GM18909 (cell line): ENCODE measurements around the gene SPRR2B.
"Not testable (repeated sequence)": the region's sequence is repeated elsewhere in the genome, so short reads cannot be mapped to it uniquely, and the experiment has no call there.

Experiments
- ATAC-seq: cut with Tn5 transposase; IDR thresholded peaks from one replicate; pipeline ENCODE4 v1.9.1; 2021; ENCODE audit warnings: mild to moderate bottlenecking; ENCODE audit not compliant: unreplicated experiment, poor library complexity

Gene SPRR2B

DNA sequence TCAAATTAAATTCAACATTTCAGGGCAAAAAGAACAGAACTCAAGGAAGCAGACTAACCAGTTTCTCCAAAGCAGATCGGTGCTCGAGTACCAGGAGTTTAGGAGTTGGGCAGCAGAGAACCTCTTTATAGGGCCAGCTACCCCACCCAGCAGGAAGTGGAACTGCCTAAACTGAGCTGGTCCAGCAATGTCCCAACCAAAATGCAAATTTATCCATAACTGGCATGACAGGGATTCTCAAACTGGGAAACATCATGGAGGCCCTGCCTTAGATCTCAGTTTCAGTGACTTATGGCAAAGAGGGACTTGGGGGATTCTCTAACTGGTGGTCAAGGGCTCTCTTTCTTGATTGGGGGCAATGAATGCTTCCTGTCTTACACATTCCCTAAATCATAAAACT is at the start of gene SPRR2B:
SPRR2B (minus strand) TSS at position 101 of the 400 bp plus-strand sequence. CDS start 772 bp downstream, outside the sequence.
- no peak for ATAC-seq

DNA sequence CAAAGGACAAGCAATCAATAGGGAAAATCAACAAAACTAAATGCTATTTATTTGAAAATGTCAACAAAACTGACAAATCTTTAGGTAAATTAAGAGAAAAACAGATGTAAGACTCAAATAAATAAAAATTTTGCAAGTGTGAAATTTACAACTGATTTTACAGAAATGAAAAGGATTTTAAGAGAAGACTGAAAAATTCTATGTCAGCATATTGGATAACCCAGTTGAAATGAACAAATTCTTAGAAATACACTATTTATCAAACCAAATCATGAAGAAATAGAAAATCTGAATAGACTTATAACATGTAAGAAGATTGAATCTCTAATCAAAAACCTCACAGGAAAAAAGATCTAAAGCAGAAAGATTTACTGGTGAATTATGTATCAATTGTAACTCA is 49.5 kb upstream of the SPRR2B start:
- no peak for ATAC-seq

DNA sequence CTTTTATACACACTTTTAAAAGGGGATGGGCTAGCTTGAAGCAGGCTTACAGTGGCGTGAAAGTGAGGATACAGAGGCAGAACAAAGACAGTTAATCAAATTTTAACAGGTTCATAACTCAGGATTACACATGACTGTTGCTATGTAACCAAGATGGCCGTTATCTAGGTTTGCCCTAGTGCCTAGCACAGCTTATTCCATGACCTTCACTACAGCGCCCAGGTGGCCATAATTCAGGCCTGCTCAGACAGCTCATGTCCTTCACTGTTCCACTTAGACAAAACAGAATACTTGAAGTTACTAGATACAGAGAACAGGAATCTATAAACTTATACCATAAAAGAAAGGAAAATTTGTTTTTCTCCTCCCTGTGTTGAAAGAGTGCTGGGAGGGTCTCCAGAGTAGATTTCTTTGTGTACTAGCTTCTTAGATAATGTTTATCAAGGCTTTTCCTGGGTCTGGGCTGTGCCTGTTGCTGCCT is 48.1 kb upstream of the SPRR2B start:
- no peak for ATAC-seq

DNA sequence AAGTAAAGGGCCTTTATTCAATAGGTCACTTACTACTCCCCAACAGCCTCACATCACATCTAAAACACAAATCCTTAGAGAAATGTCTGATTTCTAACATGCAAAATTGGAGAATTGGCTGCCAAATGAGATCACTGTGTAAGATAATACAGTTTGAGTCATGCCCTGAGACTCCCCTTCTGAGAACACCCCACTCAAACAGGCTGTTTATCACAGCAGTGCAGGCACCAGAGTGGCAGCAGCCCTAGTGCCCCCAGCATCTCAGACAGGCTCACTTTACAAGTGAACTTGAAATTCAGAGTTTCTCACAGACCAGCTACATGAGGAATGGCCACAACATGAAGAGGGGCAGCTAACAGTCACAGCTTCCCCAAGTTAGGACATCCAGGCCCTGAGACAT is 43.9 kb upstream of the SPRR2B start:
- ATAC-seq: not testable (repeated sequence)

DNA sequence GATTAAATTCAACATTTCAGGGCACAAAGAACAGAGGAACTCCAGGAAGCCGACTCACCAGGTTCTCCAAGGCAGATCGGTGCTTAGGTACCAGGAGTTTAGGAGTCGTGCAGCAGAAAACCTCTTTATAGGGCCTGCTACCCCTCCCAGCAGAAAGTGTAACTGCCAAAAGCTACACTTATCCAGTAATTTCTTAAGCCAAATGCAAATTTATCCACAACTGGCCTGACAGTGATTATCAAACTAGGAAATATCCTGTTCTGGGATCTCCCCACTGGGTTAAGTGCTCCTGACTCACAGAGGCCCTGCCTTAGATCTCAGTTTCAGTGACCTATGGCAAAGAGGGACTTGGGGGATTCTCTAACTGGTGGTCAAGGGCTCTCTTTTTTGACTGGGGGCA is 42.0 kb upstream of the SPRR2B start, which contains the start of gene SPRR2F:
SPRR2F (minus strand) TSS at position 101 of the 400 bp plus-strand sequence. CDS start 783 bp downstream, outside the sequence.
- no peak for ATAC-seq

DNA sequence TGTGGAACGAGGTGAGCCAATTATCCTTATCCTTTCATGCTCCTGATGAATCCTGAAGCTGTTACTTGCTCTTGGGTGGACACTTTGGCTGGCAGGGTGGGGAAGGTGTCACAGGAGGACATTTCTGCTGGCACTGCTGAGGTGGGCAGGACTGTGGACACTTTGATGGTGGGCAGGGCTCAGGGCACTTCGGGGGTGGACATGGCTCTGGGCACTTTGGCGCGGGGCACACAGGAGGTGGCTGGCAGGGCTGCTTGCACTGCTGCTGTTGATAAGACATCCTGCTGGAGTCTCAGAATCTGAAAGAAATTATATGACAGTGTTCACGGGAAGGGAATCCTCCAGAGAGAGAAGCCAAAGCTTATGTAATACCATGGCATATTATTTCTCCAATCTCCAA is 41.0 kb upstream of the SPRR2B start:
- not testable (repeated sequence) for ATAC-seq

DNA sequence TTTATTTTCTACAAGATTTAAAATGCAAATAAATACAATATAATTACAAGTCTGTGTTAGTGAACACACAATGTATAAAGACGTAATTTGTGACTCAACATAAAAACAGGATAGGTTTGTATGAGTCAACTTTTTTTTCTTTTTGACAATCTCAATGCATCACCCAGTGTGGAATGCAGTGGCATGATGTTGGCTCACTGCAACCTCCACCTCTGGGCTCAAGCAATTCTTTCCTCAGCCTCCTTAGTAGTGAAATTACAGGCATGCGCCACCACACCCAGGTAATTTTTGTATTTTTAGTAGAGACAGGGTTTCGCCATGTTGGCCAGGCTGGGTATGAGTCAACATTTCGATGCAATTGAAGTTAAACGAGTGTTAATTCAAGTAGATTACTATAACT is 28.8 kb upstream of the SPRR2B start:
- ATAC-seq: no peak

DNA sequence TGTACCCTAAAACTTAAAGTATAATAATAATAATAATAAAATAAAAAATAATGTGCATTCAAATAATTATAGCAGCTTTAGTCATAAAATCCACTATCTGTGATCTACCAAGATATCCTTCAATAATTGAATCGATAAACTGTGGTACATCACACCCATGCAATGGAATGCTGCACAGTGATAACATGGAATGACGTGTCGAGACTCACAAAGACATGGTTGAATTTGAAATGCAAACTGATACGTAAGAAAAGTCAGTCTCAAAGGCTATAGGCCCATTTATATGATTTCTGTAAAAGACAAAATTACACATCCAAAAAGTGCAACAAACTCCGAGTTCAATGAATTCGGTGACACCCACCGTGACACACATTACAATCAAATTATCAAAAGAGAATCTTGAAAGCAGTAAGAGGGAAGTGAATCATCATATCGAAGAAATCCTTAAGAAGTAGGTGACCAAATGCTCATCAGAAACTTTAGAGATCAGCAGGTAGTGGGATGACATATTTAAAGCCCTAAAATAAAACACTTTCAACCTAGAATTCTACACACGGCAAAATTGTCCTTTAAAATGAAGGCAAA is 28.1 kb upstream of the SPRR2B start:
- no peak for ATAC-seq

DNA sequence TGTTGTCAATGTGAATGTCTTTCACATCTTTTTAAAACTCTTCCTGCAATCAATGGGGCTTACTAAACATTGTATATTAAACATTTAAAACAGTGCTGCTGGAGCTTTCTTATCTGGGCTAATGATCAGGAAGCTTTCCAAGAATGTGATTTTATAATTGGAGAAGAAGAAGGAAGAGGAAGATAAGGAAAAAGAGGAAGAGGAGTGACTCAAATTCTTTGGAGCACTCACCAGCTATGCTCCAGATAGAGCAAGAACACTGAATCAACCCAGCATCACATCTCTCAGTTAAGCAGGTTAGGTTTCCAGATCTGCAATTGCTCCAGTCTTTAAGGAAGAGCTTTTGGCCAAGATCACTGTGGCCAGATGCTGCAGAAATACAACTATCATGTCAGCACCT is 24.4 kb upstream of the SPRR2B start:
- no peak for ATAC-seq

DNA sequence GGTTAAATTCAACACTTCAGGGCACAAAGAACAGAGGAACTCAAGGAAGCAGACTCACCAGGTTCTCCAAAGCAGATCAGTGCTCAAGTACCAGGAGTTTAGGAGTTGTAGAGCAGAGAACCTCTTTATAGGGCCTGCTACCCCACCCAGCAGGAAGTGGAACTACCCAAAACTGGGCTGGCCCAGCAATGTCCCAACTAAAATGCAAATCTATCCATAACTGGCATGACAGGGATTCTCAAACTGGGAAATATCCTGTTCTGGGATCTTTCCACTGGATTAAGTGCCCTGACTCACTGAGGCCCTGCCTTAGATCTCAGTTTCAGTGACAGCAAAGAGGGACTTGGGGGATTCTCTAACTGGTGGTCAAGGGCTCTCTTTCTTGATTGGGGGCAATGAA is 23.0 kb upstream of the SPRR2B start, which contains the start of gene SPRR2E:
SPRR2E (minus strand) TSS at position 101 of the 400 bp plus-strand sequence. CDS start 775 bp downstream, outside the sequence.
- ATAC-seq: no peak

DNA sequence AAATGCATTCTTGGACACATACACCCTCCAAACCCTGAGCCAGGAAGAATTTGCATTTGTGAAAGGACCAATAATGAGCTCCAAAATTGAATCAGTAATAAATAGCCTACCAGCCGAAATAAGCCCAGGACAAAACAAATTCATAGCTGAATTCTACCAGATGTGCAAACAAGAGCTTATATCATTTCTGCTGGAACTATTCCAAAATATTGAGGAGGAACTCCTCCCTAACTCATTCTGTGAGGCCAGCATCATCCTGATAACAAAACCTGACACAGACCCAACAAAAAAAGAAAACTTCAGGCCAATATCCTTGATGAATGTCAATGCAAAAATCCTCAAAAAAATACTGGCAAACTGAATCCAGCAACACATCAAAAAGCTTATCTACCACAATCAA is 16.2 kb upstream of the SPRR2B start:
- no peak for ATAC-seq

DNA sequence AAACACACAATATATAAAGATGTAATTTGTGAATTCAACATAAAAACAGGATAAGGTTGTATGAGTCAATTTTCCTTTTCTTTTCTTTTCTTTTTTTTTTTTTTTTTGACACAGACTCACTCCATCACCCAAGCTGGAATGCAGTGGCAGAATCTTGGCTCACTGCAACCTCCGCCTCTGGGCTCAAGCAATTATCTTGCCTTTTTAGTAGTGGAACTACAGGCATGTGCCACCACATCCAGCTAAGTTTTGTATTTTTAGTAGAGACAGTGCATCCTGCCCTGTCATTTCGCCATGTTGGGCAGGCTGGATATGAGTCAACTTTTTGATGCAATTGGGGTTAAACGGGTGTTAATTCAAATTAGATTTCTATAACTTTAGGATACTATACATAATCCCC is 10.3 kb upstream of the SPRR2B start:
- ATAC-seq: no peak

DNA sequence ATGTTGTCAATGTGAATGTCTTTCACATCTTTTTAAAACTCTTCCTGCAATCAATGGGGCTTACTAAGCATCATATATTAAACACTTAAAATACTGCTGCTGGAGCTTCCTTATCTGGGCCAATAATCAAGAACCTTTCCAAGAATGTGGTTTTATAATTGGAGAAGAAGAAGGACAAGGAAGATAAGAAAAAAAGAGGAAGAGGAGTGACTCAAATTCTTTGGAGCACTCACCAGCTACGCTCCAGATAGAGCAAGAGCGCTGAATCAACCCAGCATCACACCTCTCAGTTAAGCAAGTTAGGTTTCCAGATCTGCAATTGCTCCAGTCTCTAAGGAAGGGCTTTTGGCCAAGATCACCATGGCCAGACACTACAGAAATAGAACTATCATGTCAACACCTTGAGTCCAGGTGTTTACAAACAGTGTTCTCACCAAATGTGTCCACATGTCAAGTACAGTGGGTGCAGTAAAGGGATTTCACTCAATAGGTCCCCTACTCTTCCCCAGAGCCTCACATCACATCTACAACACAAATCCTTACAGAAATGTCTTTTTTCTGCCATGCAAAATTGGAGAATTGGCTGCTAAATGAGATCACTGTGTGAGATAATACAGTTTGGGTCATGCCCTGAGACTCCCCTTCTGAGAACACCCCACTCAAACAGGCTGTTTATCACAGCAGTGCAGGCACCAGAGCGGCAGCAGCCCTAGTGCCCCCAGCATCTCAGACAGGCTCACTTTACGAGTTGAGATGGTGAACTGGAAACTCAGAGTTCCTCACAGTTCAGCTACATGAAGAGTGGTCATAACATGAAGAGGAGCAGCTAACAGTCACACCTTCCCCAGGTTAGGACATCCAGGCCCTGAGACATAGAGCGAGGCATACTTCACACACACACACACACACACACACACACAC is 1.7 kb upstream of the SPRR2B start:
- no peak for ATAC-seq

DNA sequence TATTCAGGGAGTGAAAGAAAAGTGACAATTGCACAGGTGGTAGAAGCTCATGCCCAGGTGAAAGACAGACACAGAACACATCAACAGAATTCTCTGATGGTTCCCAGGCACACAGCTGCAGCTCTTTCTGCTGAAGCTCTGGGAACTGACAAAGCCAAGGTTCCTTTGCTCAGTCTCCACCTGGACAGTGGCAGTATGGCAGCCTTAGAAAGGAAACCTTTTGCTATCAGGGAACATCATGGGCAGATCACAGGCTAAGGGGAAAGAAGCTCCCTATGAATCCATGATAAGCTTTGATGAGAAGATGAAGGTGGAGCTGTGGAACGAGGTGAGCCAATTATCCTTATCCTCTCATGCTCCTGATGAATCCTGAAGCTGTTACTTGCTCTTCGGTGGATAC is 1.2 kb downstream of the SPRR2B start:
- ATAC-seq: no peak

DNA sequence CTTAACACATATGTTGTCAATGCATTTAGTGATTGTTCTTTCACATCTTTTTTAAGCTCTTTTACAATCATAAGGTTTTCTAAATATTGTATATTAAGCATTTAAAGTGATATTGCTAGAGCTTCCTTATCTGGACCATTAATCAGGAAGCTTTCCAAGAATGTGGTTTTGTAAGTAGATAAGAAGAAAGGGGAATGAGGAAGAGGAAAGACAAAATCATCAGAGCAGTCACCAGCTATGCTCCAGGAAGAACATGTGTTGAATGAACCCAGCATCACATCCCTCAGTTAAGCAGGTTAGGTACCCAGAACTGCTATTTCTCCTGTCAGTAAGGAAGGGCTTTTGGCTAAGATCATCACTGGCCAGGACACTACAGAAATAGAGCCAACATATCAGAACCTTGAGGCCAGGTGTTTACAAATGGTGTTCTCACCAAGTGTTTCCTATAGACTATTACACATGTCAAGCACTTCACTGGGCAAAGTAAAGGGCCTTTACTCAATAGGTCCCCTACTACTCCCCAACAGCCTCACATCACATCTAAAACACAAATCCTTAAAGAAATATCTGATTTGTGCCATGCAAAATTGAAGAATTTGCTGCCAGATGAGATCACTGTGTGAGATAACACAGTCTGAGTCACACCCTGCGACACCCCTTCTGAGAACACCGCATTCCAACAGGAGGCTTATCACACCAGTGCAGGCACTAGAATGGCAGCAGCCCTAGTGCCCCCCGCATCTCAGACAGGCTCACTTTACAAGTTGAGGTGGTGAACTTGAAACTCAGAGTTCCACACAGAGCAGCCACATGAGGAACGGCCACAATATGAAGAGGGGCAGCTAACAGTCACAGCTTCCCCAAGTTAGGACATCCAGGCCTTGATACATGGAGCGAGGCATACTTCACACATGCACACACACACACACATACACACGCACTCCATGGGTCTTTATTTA is 12.3 kb downstream of the SPRR2B start:
- no peak for ATAC-seq

DNA sequence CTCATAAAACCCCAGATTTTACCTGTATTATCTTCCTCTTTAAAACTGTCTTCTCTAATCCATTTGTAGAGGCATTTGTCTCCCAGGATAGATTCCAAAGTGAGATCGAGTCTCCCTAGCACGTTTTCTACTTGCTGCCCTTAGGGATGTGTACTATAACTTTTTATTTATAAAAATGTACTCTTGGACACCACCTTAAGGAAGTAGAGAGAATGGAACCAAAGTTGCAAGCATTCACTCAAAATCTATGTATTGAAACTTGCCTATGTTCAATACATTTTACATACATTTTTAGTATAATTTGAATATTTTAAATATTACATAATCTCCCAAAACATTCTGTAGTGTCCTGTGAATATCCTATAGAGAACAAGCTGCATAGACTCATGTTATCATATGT is 13.3 kb downstream of the SPRR2B start:
- ATAC-seq: no peak

DNA sequence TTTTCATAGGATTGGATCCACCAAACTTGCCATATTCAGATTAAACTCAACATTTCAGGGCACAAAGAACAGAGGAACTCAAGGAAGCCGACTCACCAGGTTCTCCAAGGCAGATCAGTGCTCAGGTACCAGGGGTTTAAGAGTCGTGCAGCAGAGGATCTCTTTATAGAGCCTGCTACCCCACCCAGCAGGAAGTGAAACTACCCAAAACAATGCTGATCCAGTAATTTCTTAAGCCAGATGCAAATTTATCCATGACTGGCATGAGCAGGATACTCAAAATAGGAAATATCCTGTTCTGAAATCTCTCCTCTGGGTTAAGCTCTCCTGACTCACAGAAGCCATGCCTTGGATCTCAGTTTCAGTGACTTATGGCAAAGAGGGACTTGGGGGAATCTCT is 14.0 kb downstream of the SPRR2B start, which contains the start of gene SPRR2A:
SPRR2A (minus strand) TSS at position 138 of the 400 bp plus-strand sequence. CDS start 777 bp downstream, outside the sequence.
- ATAC-seq: no peak

DNA sequence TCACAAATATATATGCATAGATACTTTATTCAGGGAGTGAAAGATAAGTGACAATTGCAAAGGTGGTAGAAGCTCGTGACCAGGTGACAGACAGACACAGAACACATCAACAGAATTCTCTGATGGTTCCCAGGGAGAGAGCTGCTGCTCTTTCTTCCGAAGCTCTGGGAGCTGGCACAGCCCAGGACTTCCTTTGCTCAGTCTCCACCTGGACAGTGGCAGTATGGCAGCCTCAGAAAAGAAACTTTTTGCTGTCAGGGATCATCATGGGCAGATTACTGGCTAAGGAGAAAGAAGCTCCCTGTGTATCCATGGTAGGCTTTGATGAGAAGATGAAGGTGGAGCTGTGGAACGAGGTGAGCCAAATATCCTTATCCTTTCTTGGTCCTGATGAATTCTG is 15.3 kb downstream of the SPRR2B start:
- not testable (repeated sequence) for ATAC-seq

DNA sequence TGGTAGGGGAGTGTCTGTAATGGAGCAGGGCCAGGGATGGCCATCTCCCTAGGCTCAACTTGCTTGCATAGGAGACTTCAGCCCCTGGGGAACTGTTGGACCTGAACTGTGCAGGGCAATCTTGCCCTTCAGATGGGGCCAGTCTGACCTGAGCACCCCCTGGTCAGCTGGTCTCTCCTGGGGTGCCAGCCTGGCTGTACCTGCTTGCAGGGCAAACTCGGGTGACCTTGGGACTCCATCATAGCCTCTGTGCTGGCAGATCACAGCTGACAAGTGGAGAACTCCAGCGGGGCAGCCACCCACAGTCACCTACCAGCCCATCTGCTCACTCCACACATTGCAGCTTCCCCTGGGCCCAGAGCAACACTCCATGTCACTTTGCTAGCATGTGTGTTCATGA is 22.2 kb downstream of the SPRR2B start:
- no peak for ATAC-seq
